K562 (cell line): Measurements from ENCODE around the gene KIF5A. TPM values are rescaled to one million over a fixed set of nuclear protein-coding genes. Genes with fewer than 3 reads are reported as not detected.
A peak's percentile ranks its signal among the peaks of the same experiment; 100 is the strongest.

ENCODE experiments used
- ATAC-seq: fragments of 200-7000 bp; cut with Tn5 transposase; 3 replicates; pipeline ENCODE4 v1.9.1; 2020; ENCODE audit warnings: moderate library complexity
- BruUV-seq: library from RNA; stranded (reverse); fragments of 400-500 nt; replicated peaks from 2 replicates; lab custom pipeline; 2021; lab: Mats Ljungman, UMichigan
- CTCF ChIA-PET: fragments of 300-600 bp; formaldehyde crosslinking; extraction: SDS; loops from one replicate; lab custom pipeline; 2021; ENCODE audit warnings: low intra/inter-chr PET ratio; lab: Yijun Ruan, JAX
- POLR2A ChIA-PET: fragments of 300-600, 350-650 bp; sonication (Branson Sonifier 250); formaldehyde crosslinking; extraction: SDS; loops from one replicate; lab custom pipeline; 2021; ENCODE audit warnings: antibody characterized with exemption, inconsistent platforms; lab: Yijun Ruan, JAX
- DNase-seq, 4 experiments: peaks; one replicate each; pipeline versions ENCODE4 v3.0.0 to v3.0.0-alpha.2; 2011 to 2018; ENCODE audit warnings: low spot score in 3 of 4, mixed read lengths in 3 of 4; ENCODE audit errors: extremely low read depth in 1 of 4
- FAIRE-seq: peaks from 2 replicates; lab custom pipeline; 2011; peaks lifted over from hg19 to GRCh38; lab: Jason Lieb, UNC
- H2AFZ ChIP-seq: 2 replicates; pipeline ENCODE4 v1.6.0; 2011; ENCODE audit warnings: low read depth, low read length, control low read depth, inconsistent platforms
- H3K27ac ChIP-seq: fragments of 200-600 bp; 3 replicates; pipeline ENCODE4 v1.8.0; 2011; ENCODE audit warnings: low read depth, mild to moderate bottlenecking, control low read depth, inconsistent platforms, low read length, moderate library complexity, mixed read lengths; ENCODE audit errors: extremely low read depth
- H3K27me3 ChIP-seq, 2 experiments: fragments of 300-600 bp in 1 of 2; 2 replicates in 1 of 2; 3 replicates in 1 of 2; pipeline versions ENCODE4 v1.6.0 to v1.8.0; 2011; ENCODE audit warnings: inconsistent platforms in 2 of 2, low read length in 2 of 2, mild to moderate bottlenecking in 1 of 2, mixed read lengths in 1 of 2, moderate library complexity in 1 of 2; ENCODE audit not compliant: control insufficient read depth in 2 of 2, insufficient read depth in 2 of 2
- H3K36me3 ChIP-seq: fragments of 300-600 bp; 3 replicates; pipeline ENCODE4 v1.8.0; 2011; ENCODE audit warnings: mild to moderate bottlenecking, low read length, inconsistent platforms; ENCODE audit not compliant: control insufficient read depth, insufficient read depth
- H3K4me1 ChIP-seq, 2 experiments: fragments of 200-600 bp in 1 of 2; replicated peaks in 1 of 2; 2 replicates in 1 of 2; 3 replicates in 1 of 2; pipeline versions ENCODE4 v1.5.1 to v1.8.0; 2011; ENCODE audit warnings: inconsistent platforms in 2 of 2, low read length in 2 of 2, mild to moderate bottlenecking in 1 of 2, mixed read lengths in 1 of 2, moderate library complexity in 1 of 2; ENCODE audit not compliant: control insufficient read depth in 2 of 2, insufficient read depth in 2 of 2
- H3K4me2 ChIP-seq: 2 replicates; pipeline ENCODE4 v1.6.1; 2011; ENCODE audit warnings: low read length, control low read depth, inconsistent platforms, mixed read lengths; ENCODE audit not compliant: insufficient read depth
- H3K4me3 ChIP-seq: fragments of 200-600 bp; sonication (generic), shearing (Covaris generic); 2 replicates; pipeline ENCODE4 v1.5.1; 2016; ENCODE audit warnings: control low read depth, inconsistent platforms
- H3K79me2 ChIP-seq: fragments of 200-600 bp; 3 replicates; pipeline ENCODE4 v1.8.0; 2011; ENCODE audit warnings: low read length, inconsistent platforms; ENCODE audit not compliant: control insufficient read depth, insufficient read depth
- H3K9ac ChIP-seq, 2 experiments: 2 replicates each; pipeline versions ENCODE4 v1.6.0 to v1.6.1; 2011; ENCODE audit warnings: low read depth in 2 of 2, low read length in 2 of 2, control low read depth in 1 of 2, inconsistent platforms in 1 of 2, mild to moderate bottlenecking in 1 of 2, mixed read lengths in 1 of 2; ENCODE audit not compliant: insufficient read depth in 1 of 2
- H3K9me1 ChIP-seq: one replicate; pipeline ENCODE4 v1.6.0; 2011; ENCODE audit warnings: inconsistent platforms, mild to moderate bottlenecking, low read length, moderate library complexity; ENCODE audit not compliant: control insufficient read depth, insufficient read depth
- H3K9me3 ChIP-seq: replicated peaks from 2 replicates; pipeline ENCODE4 v1.5.1; 2011; ENCODE audit warnings: low read depth, low read length, inconsistent platforms; ENCODE audit not compliant: control insufficient read depth, insufficient read depth
- H4K20me1 ChIP-seq: replicated peaks from 2 replicates; pipeline ENCODE4 v1.6.1; 2011; ENCODE audit warnings: low read length, inconsistent platforms, mixed read lengths; ENCODE audit not compliant: control insufficient read depth, insufficient read depth
- NONO ChIP-seq, 2 experiments: fragments of 200-400 bp in 1 of 2; fragments of 450-650 bp in 1 of 2; formaldehyde crosslinking in 1 of 2; IDR thresholded peaks; 2 replicates each; pipeline ENCODE4 v1.6.1; 2017; ENCODE audit warnings: low read depth in 2 of 2, mild to moderate bottlenecking in 2 of 2, moderate library complexity in 2 of 2, low read length in 1 of 2
- POLR2G ChIP-seq: fragments of 200-400 bp; formaldehyde crosslinking; IDR thresholded peaks from 2 replicates; pipeline ENCODE4 v1.6.1; 2017; ENCODE audit warnings: low read depth, mild to moderate bottlenecking, antibody characterized with exemption, low read length, moderate library complexity
- ZNF764 ChIP-seq: fragments of 250-450 bp; sonication (Bioruptor Pico); IDR thresholded peaks from 2 replicates; pipeline ENCODE4 v1.4.0; 2020; ENCODE audit warnings: low read depth, mild to moderate bottlenecking, moderate library complexity
- whole genome bisulfite sequencing: fragments of 100-300 bp; shearing (Covaris generic); methylation state at CpG from one replicate; pipeline ENCODE4 v1.1.6; 2016; ENCODE audit warnings: low coverage, mixed read lengths; ENCODE audit not compliant: insufficient coverage; ENCODE audit errors: missing lambda C conversion rate; 5-methylcytosine and 5-hydroxymethylcytosine counted together
- in situ Hi-C: fragments of 300-500 bp; cut with MboI; formaldehyde crosslinking; loops from 4 replicates; pipeline ENCODE4 v1.15.0; 2018; ENCODE audit warnings: inconsistent platforms, mixed read lengths
- intact Hi-C: fragments of 100-400 bp; cut with micrococcal nuclease; formaldehyde crosslinking; loops from 2 replicates; pipeline ENCODE4 v1.14.2; 2022
- polyA plus RNA-seq, 8 experiments: library from polyadenylated mRNA; depleted of rRNA in 4 of 8; stranded (reverse) in 5 of 8; unstranded in 3 of 8; fragments of >200 nt; fragmentation: Nextera tagmentation in 2 of 8; fragmentation: Illumina TruSeq in 1 of 8; extraction: Ambion mirVana in 2 of 8; extraction: Trizol in 1 of 8; gene quantifications; 2 replicates each; pipeline versions ENCODE4 v1.2.1 to v1.2.3, GENCODE V29; 2011 to 2014; ENCODE audit warnings: inconsistent platforms in 1 of 8, missing spikeins in 1 of 8
- total RNA-seq, 7 experiments: library from RNA; depleted of rRNA in 6 of 7; stranded (reverse); fragments of >200 nt in 6 of 7; fragmentation: Illumina TruSeq in 2 of 7; extraction: Trizol in 2 of 7; gene quantifications; 2 replicates each; pipeline versions ENCODE4 v1.2.1 to v1.2.3, GENCODE V29; 2011 to 2021; ENCODE audit warnings: low replicate concordance in 1 of 7
- TF ChIP-seq, protein P1 (sequence below): fragments of 450-650 bp; formaldehyde crosslinking; IDR thresholded peaks from 2 replicates; pipeline ENCODE4 v1.4.0; 2022; ENCODE audit warnings: mild to moderate bottlenecking, moderate library complexity

Gene KIF5A
- total and polyA plus RNA-seq, 9 of the 15 experiments (the other 6 are each of a cell fraction or from before 2014, with no cell fraction given), result 3.4 to 17.7 (median 8.0) TPM

- no peak for DNase-seq
- TF ChIP-seq ZNF764 (no peak), POLR2G (0 out of 2 replicates have a peak, but pooled peaks have one; percentile 1), NONO (IDR thresholded peaks at IDR 0.05; ENCODE audit: low read depth in 2 of 2, low read length in 1 of 2) (no peak)
- TF ChIP-seq, protein P1, sequence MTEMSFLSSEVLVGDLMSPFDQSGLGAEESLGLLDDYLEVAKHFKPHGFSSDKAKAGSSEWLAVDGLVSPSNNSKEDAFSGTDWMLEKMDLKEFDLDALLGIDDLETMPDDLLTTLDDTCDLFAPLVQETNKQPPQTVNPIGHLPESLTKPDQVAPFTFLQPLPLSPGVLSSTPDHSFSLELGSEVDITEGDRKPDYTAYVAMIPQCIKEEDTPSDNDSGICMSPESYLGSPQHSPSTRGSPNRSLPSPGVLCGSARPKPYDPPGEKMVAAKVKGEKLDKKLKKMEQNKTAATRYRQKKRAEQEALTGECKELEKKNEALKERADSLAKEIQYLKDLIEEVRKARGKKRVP (CRISPR knock-in tag), result no peak
- POLR2A ChIA-PET, result interaction anchor here (0.9 to 2.1 kb wide), 7 partner anchors 12 to 85 kb away, joined by 3 to 9 read pairs (median 4); partner anchors contain the start of genes DDIT3 and PIP4K2C
- no peaks in the 10 kb centered on the region for H3K9me3 ChIP-seq
- H3K4me2 ChIP-seq, result peak overlapping the region; percentile 7; the same call in 1 of the 2 replicates
- H3K9me1 ChIP-seq, result no peaks in the 10 kb centered on the region
- H3K36me3 ChIP-seq, result peaks cover 26% of the 10 kb centered on the region; the same call in 2 of the 3 replicates
- in situ Hi-C loops, result no loop called here
- WGBS, result 59% methylated on average over 18 of the region's 25 CpGs
- intact Hi-C loops, result no loop called here
- H3K79me2 ChIP-seq, result no peaks in the 10 kb centered on the region
- peak overlapping the region in 1 of 2 experiments; percentile 4; a peak in 1 of 4 replicates for H3K9ac ChIP-seq
- no peak overlapping the region for H3K27ac ChIP-seq
- peaks cover 21 to 26% of the 10 kb centered on the region in 2 experiments for H3K4me1 ChIP-seq
- CTCF ChIA-PET, result no interaction called here
- no peak overlapping the region for H3K4me3 ChIP-seq
- H4K20me1 ChIP-seq, result no peaks in the 10 kb centered on the region
- FAIRE-seq, result peak; percentile 65
- BruUV-seq, result no TSS peak
- H3K27me3 ChIP-seq, result no peaks in the 10 kb centered on the region
- no peak for ATAC-seq
- no peak overlapping the region for H2AFZ ChIP-seq
These were observed 55.4 kb downstream of the KIF5A start for GRCh38 chr12:57604992-57605810.
